ENCODE results near the gene LGR6. TPM values are rescaled to one million over a fixed set of nuclear protein-coding genes. Genes with fewer than 3 reads are reported as not detected.

The LGR6 gene
- total RNA-seq, 1 experiment from 2014 or later = 1.0 TPM

- Histone ChIP-seq H3K4me1 (ENCODE audit: insufficient read depth, low read length) (no peaks in the 10 kb centered on the region), H3K4ac (ENCODE audit: low read depth, low read length) (no peak overlapping the region), H2BK15ac (ENCODE audit: low read depth, low read length) (no peak overlapping the region), H3T11ph (ENCODE audit: low read length) (no peak overlapping the region), H2BK5ac (ENCODE audit: insufficient read length, low read length) (no peak overlapping the region), H4K5ac (ENCODE audit: insufficient read length, low read depth, low read length) (no peak overlapping the region), H2BK120ac (ENCODE audit: low read depth, low read length, poor library complexity, severe bottlenecking) (no peak overlapping the region), H4K20me1 (ENCODE audit: control insufficient read depth, insufficient read depth, insufficient read length) (no peaks in the 10 kb centered on the region), H3K27me3 (ENCODE audit: insufficient read depth, low read length) (no peaks in the 10 kb centered on the region), H2BK12ac (ENCODE audit: insufficient read length, low read depth, low read length) (no peak overlapping the region), H2AK5ac (ENCODE audit: insufficient read length, low read length) (no peak overlapping the region), H3K18ac (ENCODE audit: insufficient read length, low read depth, low read length) (no peak overlapping the region), H4K8ac (replicated peaks; ENCODE audit: insufficient read length, low read depth, low read length) (no peak overlapping the region), H3K14ac (ENCODE audit: insufficient read depth, low read length) (no peak overlapping the region), H3K23ac (ENCODE audit: insufficient read length, low read depth, low read length) (no peak overlapping the region), H2AFZ (ENCODE audit: low read length) (no peak overlapping the region), H3K23me2 (ENCODE audit: insufficient read length, low read depth, low read length, poor library complexity, severe bottlenecking) (no peaks in the 10 kb centered on the region), H3K9me3 (ENCODE audit: control insufficient read depth, low read depth, low read length) (no peaks in the 10 kb centered on the region), H3K79me2 (ENCODE audit: insufficient read depth, low read length) (no peaks in the 10 kb centered on the region), H3K27ac (ENCODE audit: insufficient read length, low read depth, low read length) (no peak overlapping the region), H3K79me1 (ENCODE audit: insufficient read depth, low read depth, low read length, poor library complexity, severe bottlenecking) (no peaks in the 10 kb centered on the region), H3K56ac (ENCODE audit: insufficient read length, low read depth, low read length) (no peak overlapping the region), H3K4me2 (ENCODE audit: insufficient read depth, insufficient read length, low read length) (no peak overlapping the region), H2BK20ac (ENCODE audit: low read depth, low read length, poor library complexity, severe bottlenecking) (no peak overlapping the region), H4K91ac (ENCODE audit: insufficient read length, low read depth, low read length) (no peak overlapping the region), H3K9ac (ENCODE audit: extremely low read depth, insufficient read length, low read length) (no peak overlapping the region)
- DNase-seq = no peak
- Mint-ChIP-seq H3K27me3 (ENCODE audit: low read depth) (no peaks in the 10 kb centered on the region), H3K27ac (no peak overlapping the region), H3K36me3 (ENCODE audit: insufficient read depth in 1 of 3, low read depth in 3 of 3) (no peaks in the 10 kb centered on the region), H3K4me1 (no peaks in the 10 kb centered on the region), H3K9me3 (no peaks in the 10 kb centered on the region), H3K4me3 (no peak overlapping the region)
- no CpG with 5 or more reads among the region's 4 CpGs for WGBS (ENCODE audit: extremely low coverage, insufficient read length, low lambda C conversion rate)
- no peak for TF ChIP-seq CTCF (conservative IDR thresholded peaks at IDR 0.05)
Observed at GRCh38 chr1:202293569-202293968, 100.0 kb downstream of the LGR6 start.

Measured in H9 (cell line).